GM12873 (cell line): ENCODE data around the gene ASB8.

Experiments used
- CTCF ChIP-seq: IDR thresholded peaks from 2 replicates; pipeline ENCODE4 v1.5.1; 2012; ENCODE audit warnings: low read depth, mild to moderate bottlenecking, moderate library complexity, low read length, control low read depth; ENCODE audit not compliant: insufficient read depth; ENCODE audit errors: missing control alignments

Gene ASB8

GRCh38 chr12:48169011-48169410 is 11.7 kb upstream of the ASB8 start:
- TF ChIP-seq CTCF, result no peak

GRCh38 chr12:48165089-48165981 is 8.0 kb upstream of the ASB8 start:
- TF ChIP-seq CTCF, result peak; percentile 92

- no peak for TF ChIP-seq CTCF
These were observed 7.1 kb upstream of the ASB8 start for GRCh38 chr12:48164451-48164850.

GRCh38 chr12:48163150-48163747 is 5.9 kb upstream of the ASB8 start:
- TF ChIP-seq CTCF, result no peak

GRCh38 chr12:48160807-48161206 is 3.5 kb upstream of the ASB8 start:
- no peak for TF ChIP-seq CTCF

- TF ChIP-seq CTCF, result no peak
These were observed 2.7 kb upstream of the ASB8 start for GRCh38 chr12:48160046-48160445.

- no peak for TF ChIP-seq CTCF
These were observed 615 bp upstream of the ASB8 start for GRCh38 chr12:48157889-48158370.
